Body of pancreas (tissue), 4 donors: ENCODE measurements around the gene LRRC8C. TPM values are rescaled to one million over a fixed set of nuclear protein-coding genes. Genes with fewer than 3 reads are reported as not detected.

Experiments used
- ATAC-seq: fragments of 150-250 bp; one replicate; pipeline ENCODE4 v1.9.1; 2016
- DNase-seq, 4 donors: peaks; one replicate each; pipeline ENCODE4 v3.0.0-alpha.2; 2019
- H3K27ac ChIP-seq, 4 donors: fragments of 200-600 bp; sonication (generic); 1 replicate in 3 of 4; 2 replicates in 1 of 4; pipeline versions ENCODE4 v1.5.1 to v1.6.1; 2016 to 2019; ENCODE audit warnings: mild to moderate bottlenecking in 1 of 4, mixed read lengths in 1 of 4, moderate library complexity in 1 of 4
- H3K27me3 ChIP-seq, 2 donors: fragments of 200-600 bp; sonication (generic); one replicate each; pipeline ENCODE4 v1.6.0; 2016; ENCODE audit warnings: mild to moderate bottlenecking in 1 of 2
- H3K36me3 ChIP-seq, 2 donors: fragments of 200-600 bp; sonication (generic); replicated peaks in 1 of 2; 2 replicates each; pipeline ENCODE4 v1.5.1; 2016; ENCODE audit warnings: low read depth in 2 of 2; ENCODE audit not compliant: insufficient read depth in 1 of 2
- H3K4me1 ChIP-seq: fragments of 200-600 bp; sonication (generic); one replicate; pipeline ENCODE4 v1.6.0; 2016
- H3K4me3 ChIP-seq, 2 donors: fragments of 200-600 bp; sonication (generic); 1 replicate in 1 of 2; 2 replicates in 1 of 2; pipeline ENCODE4 v1.5.1; 2016 to 2019
- H3K9me3 ChIP-seq, 3 donors: fragments of 200-600 bp; sonication (generic); 1 replicate in 2 of 3; 2 replicates in 1 of 3; pipeline ENCODE4 v1.5.1; 2016
- POLR2A ChIP-seq, 3 donors: fragments of 450-650 bp; IDR thresholded peaks; one replicate each; pipeline ENCODE4 v1.6.1; 2016; ENCODE audit warnings: antibody characterized with exemption in 3 of 3, mild to moderate bottlenecking in 2 of 3
- WGBS, 2 donors: methylation state at CpG; one replicate each; pipeline ENCODE4 v1.1.5; 2017; 5-methylcytosine and 5-hydroxymethylcytosine counted together
- intact Hi-C: fragments of 100-400 bp; cut with DNase I; formaldehyde crosslinking; loops from one replicate; pipeline ENCODE4 v1.15.1; 2023
- total RNA-seq, 2 donors: library from RNA; depleted of rRNA; stranded (reverse); fragments of >200 nt; gene quantifications; one replicate each; pipeline ENCODE4 v1.1.0, GENCODE V29; 2016
- TF ChIP-seq, protein P1 (sequence below), 7 experiments: fragments of 450-650 bp in 4 of 7; fragments of 200-600 bp in 3 of 7; sonication (generic) in 3 of 7; IDR thresholded peaks; one replicate each; pipeline ENCODE4 v1.5.1; 2016 to 2019; ENCODE audit warnings: antibody characterized with exemption in 7 of 7

The LRRC8C gene
- total RNA-seq, 2 donors from 2014 or later = 3.4 to 4.6 TPM

DNA sequence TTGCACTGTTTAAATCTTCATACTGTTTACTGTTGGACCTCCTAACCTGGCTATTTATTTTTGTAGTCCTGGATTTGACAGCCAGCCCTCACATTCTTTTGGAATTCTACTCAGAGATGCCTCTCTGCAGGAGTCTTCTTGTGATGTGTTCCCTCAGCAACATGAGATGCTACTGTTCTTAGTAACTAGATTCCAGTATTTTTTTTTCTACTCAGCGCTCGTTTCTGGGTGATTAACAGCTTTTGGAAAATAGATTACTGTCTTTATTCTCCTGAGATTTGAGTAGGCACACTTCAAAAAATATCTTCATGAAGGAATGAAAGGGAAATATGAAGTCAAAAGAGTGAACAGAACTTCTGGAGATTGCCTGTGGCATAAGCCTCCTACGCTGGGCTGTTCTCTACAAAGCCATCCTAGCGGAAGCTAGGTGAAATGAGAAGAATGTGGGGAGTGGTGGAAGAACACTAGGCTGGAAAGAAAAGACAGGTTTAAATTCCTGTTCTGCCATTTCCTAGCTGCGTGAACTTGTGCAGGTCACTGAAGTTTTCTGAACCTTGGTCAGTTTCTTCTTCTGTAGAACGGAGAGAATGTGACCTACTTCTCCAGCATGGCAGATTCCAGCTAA, 75.9 kb downstream of the LRRC8C start:
- ATAC-seq (no peak), DNase-seq (no peak)
- H3K4me3 ChIP-seq = no peak overlapping the region
- TF ChIP-seq POLR2A (IDR thresholded peaks at IDR 0.05) = no peak
- TF ChIP-seq, protein P1, sequence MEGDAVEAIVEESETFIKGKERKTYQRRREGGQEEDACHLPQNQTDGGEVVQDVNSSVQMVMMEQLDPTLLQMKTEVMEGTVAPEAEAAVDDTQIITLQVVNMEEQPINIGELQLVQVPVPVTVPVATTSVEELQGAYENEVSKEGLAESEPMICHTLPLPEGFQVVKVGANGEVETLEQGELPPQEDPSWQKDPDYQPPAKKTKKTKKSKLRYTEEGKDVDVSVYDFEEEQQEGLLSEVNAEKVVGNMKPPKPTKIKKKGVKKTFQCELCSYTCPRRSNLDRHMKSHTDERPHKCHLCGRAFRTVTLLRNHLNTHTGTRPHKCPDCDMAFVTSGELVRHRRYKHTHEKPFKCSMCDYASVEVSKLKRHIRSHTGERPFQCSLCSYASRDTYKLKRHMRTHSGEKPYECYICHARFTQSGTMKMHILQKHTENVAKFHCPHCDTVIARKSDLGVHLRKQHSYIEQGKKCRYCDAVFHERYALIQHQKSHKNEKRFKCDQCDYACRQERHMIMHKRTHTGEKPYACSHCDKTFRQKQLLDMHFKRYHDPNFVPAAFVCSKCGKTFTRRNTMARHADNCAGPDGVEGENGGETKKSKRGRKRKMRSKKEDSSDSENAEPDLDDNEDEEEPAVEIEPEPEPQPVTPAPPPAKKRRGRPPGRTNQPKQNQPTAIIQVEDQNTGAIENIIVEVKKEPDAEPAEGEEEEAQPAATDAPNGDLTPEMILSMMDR (IDR thresholded peaks at IDR 0.05) = no peak
- no peaks in the 10 kb centered on the region for H3K4me1 ChIP-seq
- 76 to 82% methylated on average over 6 of the region's 6 CpGs for WGBS, 2 donors
- H3K27ac ChIP-seq = no peak overlapping the region
- H3K27me3 ChIP-seq = no peaks in the 10 kb centered on the region
- intact Hi-C loops = no loop called here
- no peaks in the 10 kb centered on the region for H3K9me3 ChIP-seq
- no peaks in the 10 kb centered on the region for H3K36me3 ChIP-seq

DNA sequence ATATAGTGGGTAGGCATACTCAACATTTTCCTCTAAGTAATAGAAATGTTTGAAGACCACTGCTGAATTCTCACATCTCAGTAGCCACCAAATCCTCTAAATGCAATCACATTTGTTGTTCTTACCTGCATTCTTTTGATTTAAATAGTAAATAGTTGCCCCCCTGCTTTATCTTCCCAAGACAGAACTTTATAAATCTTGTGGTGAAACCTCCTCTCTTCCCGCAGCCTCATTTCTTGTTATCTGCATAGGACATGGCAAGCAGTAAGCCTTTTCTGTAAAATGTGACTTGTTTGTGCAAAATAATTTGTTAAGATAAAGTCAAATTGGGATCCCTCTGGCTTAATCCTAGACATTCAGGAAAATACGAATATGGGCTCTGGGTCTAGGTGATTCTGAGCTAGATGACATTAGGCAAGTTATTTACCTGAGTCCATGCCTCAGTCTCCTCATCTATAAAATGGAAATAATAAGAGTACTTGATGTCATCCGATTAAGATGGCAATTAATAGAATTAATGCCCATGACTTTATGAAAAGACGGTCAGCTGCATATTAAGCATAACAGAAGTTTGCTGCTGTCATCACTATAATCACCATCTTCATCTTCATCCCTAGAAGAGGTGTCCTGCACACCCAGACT, 77.7 kb downstream of the LRRC8C start:
- no peaks in the 10 kb centered on the region for H3K27me3 ChIP-seq
- intact Hi-C loops = no loop called here
- WGBS, 2 donors = 82 to 83% methylated on average over 4 of the region's 4 CpGs
- no peaks in the 10 kb centered on the region for H3K4me1 ChIP-seq
- no peaks in the 10 kb centered on the region for H3K9me3 ChIP-seq
- ATAC-seq (no peak), DNase-seq (no peak)
- H3K27ac ChIP-seq = no peak overlapping the region
- H3K36me3 ChIP-seq = no peaks in the 10 kb centered on the region
- no peak overlapping the region for H3K4me3 ChIP-seq
- TF ChIP-seq, protein P1 (IDR thresholded peaks at IDR 0.05) = no peak
- no peak for TF ChIP-seq POLR2A (IDR thresholded peaks at IDR 0.05)

DNA sequence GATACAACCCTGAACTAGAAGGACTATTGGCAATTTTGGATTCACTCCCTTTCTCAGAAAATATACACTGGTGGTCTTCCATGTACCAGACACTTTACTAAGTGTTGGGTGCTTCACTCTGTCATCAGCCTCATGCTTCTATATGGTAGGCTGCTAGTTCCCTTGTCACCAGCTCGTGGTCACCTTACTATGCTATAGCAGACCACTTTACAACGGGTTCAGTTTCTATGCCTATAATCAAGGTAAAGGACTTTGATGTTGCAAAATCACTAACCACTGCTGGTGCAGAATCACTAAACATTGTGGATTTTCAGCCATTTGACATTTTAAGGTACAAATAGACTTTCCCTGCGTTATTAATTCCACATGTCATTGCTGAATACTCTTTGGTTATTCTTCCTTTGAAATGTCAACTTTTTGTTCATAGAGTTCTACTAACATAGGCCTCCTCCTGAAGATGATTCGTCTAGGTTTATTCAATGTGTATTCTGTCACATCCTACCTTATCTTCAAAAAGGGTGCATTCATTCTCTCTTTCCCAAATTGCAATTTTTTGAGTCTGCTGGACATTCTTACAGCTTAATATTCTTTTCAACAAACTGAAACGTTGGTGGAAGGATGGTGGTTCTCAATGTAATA, 78.3 kb downstream of the LRRC8C start:
- intact Hi-C loops = no loop called here
- H3K9me3 ChIP-seq = no peaks in the 10 kb centered on the region
- no peak for TF ChIP-seq POLR2A (IDR thresholded peaks at IDR 0.05)
- TF ChIP-seq, protein P1 (IDR thresholded peaks at IDR 0.05) = no peak
- H3K27me3 ChIP-seq = no peaks in the 10 kb centered on the region
- 65 to 69% methylated on average over 5 of the region's 5 CpGs for WGBS, 2 donors
- no peaks in the 10 kb centered on the region for H3K36me3 ChIP-seq
- H3K4me1 ChIP-seq = no peaks in the 10 kb centered on the region
- no peak for DNase-seq
- no peak overlapping the region for H3K27ac ChIP-seq
- no peak for ATAC-seq
- H3K4me3 ChIP-seq = no peak overlapping the region

DNA sequence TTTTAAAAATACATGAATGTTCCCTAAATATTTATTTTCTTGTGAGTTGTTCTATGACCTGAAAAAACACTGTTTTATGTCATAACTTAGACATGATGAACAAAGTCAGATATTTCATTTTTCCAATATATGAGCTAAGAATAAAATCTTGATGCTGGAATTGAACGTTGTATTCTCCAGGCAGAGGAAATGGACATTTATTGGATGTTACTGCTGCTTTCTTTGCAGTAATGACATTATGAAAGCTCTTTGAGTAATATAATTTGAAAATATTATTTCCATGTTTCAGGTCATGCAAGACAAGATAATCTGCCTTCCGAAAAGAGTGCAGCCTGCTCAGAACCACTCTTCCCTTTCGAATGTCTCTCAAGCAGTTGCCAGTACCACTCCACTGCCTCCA, 79.5 kb downstream of the LRRC8C start:
- WGBS, 2 donors = 90 to 91% methylated on average over 3 of the region's 3 CpGs
- H3K4me1 ChIP-seq = no peaks in the 10 kb centered on the region
- H3K9me3 ChIP-seq = no peaks in the 10 kb centered on the region
- intact Hi-C loops = no loop called here
- TF ChIP-seq, protein P1 (IDR thresholded peaks at IDR 0.05) = no peak
- TF ChIP-seq POLR2A (IDR thresholded peaks at IDR 0.05) = no peak
- no peaks in the 10 kb centered on the region for H3K27me3 ChIP-seq
- H3K36me3 ChIP-seq = no peaks in the 10 kb centered on the region
- no peak overlapping the region for H3K4me3 ChIP-seq
- no peak for DNase-seq
- no peak overlapping the region for H3K27ac ChIP-seq
- ATAC-seq = no peak
